ENCODE measurements around the gene EPN2. TPM values are rescaled to one million over a fixed set of nuclear protein-coding genes. Genes with fewer than 3 reads are reported as not detected.

EPN2 gene
- total RNA-seq, 2 experiments from 2014 or later, result 20.1 to 20.4 TPM

- POLR2A ChIA-PET, result interaction anchor here (1.2 kb wide), 1 partner anchor 9 kb away, joined by 3 read pairs; no protein-coding TSS in a partner anchor
- H3K4me3 ChIP-seq (ENCODE audit: low read depth, low read length, poor library complexity, severe bottlenecking), result no peak overlapping the region
Observed at GRCh38 chr17:19384723-19385391, 147.7 kb downstream of the EPN2 start.

DNA sequence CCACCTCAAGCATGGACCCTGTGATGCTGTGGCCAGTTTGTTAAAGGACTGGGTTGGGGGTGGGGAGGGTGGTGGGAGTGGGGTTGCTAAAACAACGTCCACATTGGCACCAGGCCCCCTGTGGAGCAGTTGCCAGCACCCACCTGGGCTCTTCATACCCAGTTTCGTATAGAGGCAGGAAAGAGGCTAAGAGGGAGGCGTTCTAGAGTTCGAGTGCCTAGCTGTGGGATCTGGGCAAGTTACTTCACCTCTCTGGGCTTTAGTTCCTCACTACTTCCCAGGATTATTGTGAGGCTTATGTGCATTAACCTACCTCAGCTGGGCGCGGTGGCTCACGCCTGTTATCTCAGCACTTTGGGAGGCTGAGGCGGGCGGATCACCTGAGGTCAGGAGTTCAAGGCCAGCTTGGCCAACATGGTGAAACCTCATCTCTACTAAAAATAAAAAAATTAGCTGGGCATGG lies 148.4 kb downstream of the EPN2 start:
- CTCF ChIA-PET (ENCODE audit: unreplicated experiment), result no interaction called here
- no TSS peak for BruUV-seq (replicated peaks)

More at GRCh38 chr17:19384723-19385391, 147.7 kb downstream of the EPN2 start:
- H3K4me2 ChIP-seq (ENCODE audit: low read length), result no peak overlapping the region
- no peaks in the 10 kb centered on the region for H3K9me2 ChIP-seq (ENCODE audit: insufficient read depth, low read length)
- no peaks in the 10 kb centered on the region for H3K79me2 ChIP-seq (ENCODE audit: insufficient read depth, low read depth, low read length)
- TF ChIP-seq, protein P1, sequence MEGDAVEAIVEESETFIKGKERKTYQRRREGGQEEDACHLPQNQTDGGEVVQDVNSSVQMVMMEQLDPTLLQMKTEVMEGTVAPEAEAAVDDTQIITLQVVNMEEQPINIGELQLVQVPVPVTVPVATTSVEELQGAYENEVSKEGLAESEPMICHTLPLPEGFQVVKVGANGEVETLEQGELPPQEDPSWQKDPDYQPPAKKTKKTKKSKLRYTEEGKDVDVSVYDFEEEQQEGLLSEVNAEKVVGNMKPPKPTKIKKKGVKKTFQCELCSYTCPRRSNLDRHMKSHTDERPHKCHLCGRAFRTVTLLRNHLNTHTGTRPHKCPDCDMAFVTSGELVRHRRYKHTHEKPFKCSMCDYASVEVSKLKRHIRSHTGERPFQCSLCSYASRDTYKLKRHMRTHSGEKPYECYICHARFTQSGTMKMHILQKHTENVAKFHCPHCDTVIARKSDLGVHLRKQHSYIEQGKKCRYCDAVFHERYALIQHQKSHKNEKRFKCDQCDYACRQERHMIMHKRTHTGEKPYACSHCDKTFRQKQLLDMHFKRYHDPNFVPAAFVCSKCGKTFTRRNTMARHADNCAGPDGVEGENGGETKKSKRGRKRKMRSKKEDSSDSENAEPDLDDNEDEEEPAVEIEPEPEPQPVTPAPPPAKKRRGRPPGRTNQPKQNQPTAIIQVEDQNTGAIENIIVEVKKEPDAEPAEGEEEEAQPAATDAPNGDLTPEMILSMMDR (conservative IDR thresholded peaks at IDR 0.05; ENCODE audit: low read length), result no peak
- TF ChIP-seq EZH2phosphoT487 (IDR thresholded peaks at IDR 0.05; ENCODE audit: borderline replicate concordance, low read depth, low read length), result no peak
- H2AFZ ChIP-seq (ENCODE audit: low read length), result no peak overlapping the region
- no peak overlapping the region for H3K27ac ChIP-seq (ENCODE audit: low read depth, low read length, poor library complexity, severe bottlenecking)
- no TSS peak for BruUV-seq (replicated peaks)
- H3K4me1 ChIP-seq (ENCODE audit: insufficient read depth, low read length, poor library complexity, severe bottlenecking), result peaks cover 11% of the 10 kb centered on the region
- H4K20me1 ChIP-seq (ENCODE audit: insufficient read depth, low read length), result no peaks in the 10 kb centered on the region
- no peaks in the 10 kb centered on the region for H3K9me3 ChIP-seq (ENCODE audit: low read length)
- peaks cover 29% of the 10 kb centered on the region; the same call in 1 of the 2 replicates for H3K36me3 ChIP-seq (ENCODE audit: insufficient read depth, low read length)
- no peak for DNase-seq (ENCODE audit: low spot score)
- intact Hi-C loops (cut with micrococcal nuclease; ENCODE audit: unreplicated experiment), result no loop called here
- CTCF ChIA-PET (ENCODE audit: unreplicated experiment), result no interaction called here

More for the DNA sequence above, 148.4 kb downstream of the EPN2 start:
- intact Hi-C loops (cut with micrococcal nuclease; ENCODE audit: unreplicated experiment), result no loop called here
- TF ChIP-seq EZH2phosphoT487 (IDR thresholded peaks at IDR 0.05; ENCODE audit: borderline replicate concordance, low read depth, low read length), result no peak
- TF ChIP-seq, protein P1 (conservative IDR thresholded peaks at IDR 0.05; ENCODE audit: low read length), result no peak
- POLR2A ChIA-PET, result interaction anchor here (1.2 kb wide), 1 partner anchor 9 kb away, joined by 3 read pairs; no protein-coding TSS in a partner anchor
- Histone ChIP-seq H3K9me3 (ENCODE audit: low read length) (no peaks in the 10 kb centered on the region), H3K36me3 (ENCODE audit: insufficient read depth, low read length) (peaks cover 22% of the 10 kb centered on the region; the same call in 1 of the 2 replicates), H3K9me2 (ENCODE audit: insufficient read depth, low read length) (no peaks in the 10 kb centered on the region), H3K79me2 (ENCODE audit: insufficient read depth, low read depth, low read length) (no peaks in the 10 kb centered on the region), H3K4me1 (ENCODE audit: insufficient read depth, low read length, poor library complexity, severe bottlenecking) (peaks cover 11% of the 10 kb centered on the region), H4K20me1 (ENCODE audit: insufficient read depth, low read length) (no peaks in the 10 kb centered on the region), H3K4me3 (ENCODE audit: low read depth, low read length, poor library complexity, severe bottlenecking) (no peak overlapping the region), H3K4me2 (ENCODE audit: low read length) (no peak overlapping the region), H2AFZ (ENCODE audit: low read length) (no peak overlapping the region), H3K27ac (ENCODE audit: low read depth, low read length, poor library complexity, severe bottlenecking) (no peak overlapping the region)
- DNase-seq (ENCODE audit: low spot score), result no peak

Small RNA genes within 50 kb of the gene (microRNA-seq; reads per million reads assigned to microRNA genes)
- gene MIR1180 (ENCODE audit: borderline replicate concordance), result 1,412 reads per million, percentile 84 among the genes with 10 or more reads in this experiment

Small RNA genes within 50 kb of the gene (small RNA-seq; reads per million reads assigned to genes)
- gene MIR1180, result not detected

Other genes with a start within 250 kb of the EPN2 start
- gene FAM83G, start 232.6 kb upstream of the EPN2 start, total RNA-seq (2014; rRNA removed; shearing (Covaris generic)), result 5.0 and 15.3 TPM in 2 replicates
- 9.1 and 10.4 TPM in 2 replicates for gene FAM83G, start 232.6 kb upstream of the EPN2 start, total RNA-seq (2022)
- 176 and 221 TPM in 2 replicates for gene GRAP, start 190.4 kb upstream of the EPN2 start, total RNA-seq (2014; rRNA removed; shearing (Covaris generic))
- 125 and 154 TPM in 2 replicates for gene GRAP, start 190.4 kb upstream of the EPN2 start, total RNA-seq (2022)
- 121 and 138 TPM in 2 replicates for gene GRAPL, start 109.8 kb upstream of the EPN2 start, total RNA-seq (2014; rRNA removed; shearing (Covaris generic))
- gene GRAPL, start 109.8 kb upstream of the EPN2 start, total RNA-seq (2022), result 209 and 261 TPM in 2 replicates
- 35.8 and 38.1 TPM in 2 replicates for gene B9D1, start 125.4 kb downstream of the EPN2 start, total RNA-seq (2014; rRNA removed; shearing (Covaris generic))
- 21.1 and 24.1 TPM in 2 replicates for gene B9D1, start 125.4 kb downstream of the EPN2 start, total RNA-seq (2022)
- 8.1 and 8.2 TPM in 2 replicates for gene MAPK7, start 141.1 kb downstream of the EPN2 start, total RNA-seq (2014; rRNA removed; shearing (Covaris generic))
- gene MAPK7, start 141.1 kb downstream of the EPN2 start, total RNA-seq (2022), result 16.5 and 19.3 TPM in 2 replicates
- not detected in 2 replicates for gene MFAP4, start 149.8 kb downstream of the EPN2 start, total RNA-seq (2014; rRNA removed; shearing (Covaris generic))
- gene MFAP4, start 149.8 kb downstream of the EPN2 start, total RNA-seq (2022), result 0.31 and 0.65 TPM in 2 replicates
- 0.47 and 0.80 TPM in 2 replicates for gene RNF112, start 173.9 kb downstream of the EPN2 start, total RNA-seq (2014; rRNA removed; shearing (Covaris generic))
- 0.17 TPM in 1 of 2 replicates, not detected in the other for gene RNF112, start 173.9 kb downstream of the EPN2 start, total RNA-seq (2022)

Measured in OCI-LY7 (cell line).